Prostate gland (tissue), 2 donors: ENCODE data around the gene ZNF277. TPM values are rescaled to one million over a fixed set of nuclear protein-coding genes. Genes with fewer than 3 reads are reported as not detected.
"Not testable (repeated sequence)": the region's sequence is repeated elsewhere in the genome, so short reads cannot be mapped to it uniquely, and the experiment has no call there.

ENCODE experiments used
- DNase-seq: peaks from one replicate; pipeline ENCODE4 v3.0.0-alpha.2; 2019; ENCODE audit warnings: low spot score
- H3K27ac ChIP-seq, 2 donors: fragments of 200-600 bp; sonication (generic); 2 replicates each; pipeline ENCODE4 v1.5.1; 2017 to 2019
- H3K27me3 ChIP-seq: fragments of 200-600 bp; sonication (generic); replicated peaks from 2 replicates; pipeline ENCODE4 v1.5.1; 2019; ENCODE audit not compliant: insufficient read depth
- H3K36me3 ChIP-seq, 2 donors: fragments of 200-600 bp; sonication (generic); 1 replicate in 1 of 2; 2 replicates in 1 of 2; pipeline versions ENCODE4 v1.5.1 to v1.8.1; 2017 to 2019
- H3K4me1 ChIP-seq: fragments of 200-600 bp; sonication (generic); replicated peaks from 2 replicates; pipeline ENCODE4 v1.5.1; 2019
- H3K4me3 ChIP-seq, 2 donors: fragments of 200-600 bp; sonication (generic); 2 replicates each; pipeline ENCODE4 v1.5.1; 2017 to 2019
- H3K9me3 ChIP-seq: fragments of 200-600 bp; sonication (generic); 2 replicates; pipeline ENCODE4 v1.5.1; 2017
- CTCF ChIP-seq, 4 experiments: fragments of 200-600 bp in 2 of 4; fragments of 450-650 bp in 2 of 4; sonication (generic) in 2 of 4; IDR thresholded peaks; 1 replicate in 3 of 4; 2 replicates in 1 of 4; pipeline ENCODE4 v1.5.1; 2016 to 2019; ENCODE audit warnings: antibody characterized with exemption in 4 of 4, mild to moderate bottlenecking in 2 of 4, moderate library complexity in 2 of 4
- POLR2A ChIP-seq: fragments of 450-650 bp; IDR thresholded peaks from one replicate; pipeline ENCODE4 v1.6.1; 2016; ENCODE audit warnings: antibody characterized with exemption, mild to moderate bottlenecking
- POLR2AphosphoS5 ChIP-seq: sonication (generic); formaldehyde crosslinking; IDR thresholded peaks from one replicate; pipeline ENCODE4 v1.6.1; 2017; ENCODE audit warnings: antibody characterized with exemption
- WGBS: methylation state at CpG from one replicate; pipeline ENCODE4 v1.1.5; 2018; 5-methylcytosine and 5-hydroxymethylcytosine counted together
- intact Hi-C: fragments of 100-400 bp; cut with DNase I; formaldehyde crosslinking; loops from one replicate; pipeline ENCODE4 v1.14.2; 2022
- total RNA-seq, 2 donors: library from RNA; depleted of rRNA; stranded (reverse); fragments of >200 nt; gene quantifications; one replicate each; pipeline ENCODE4 v1.1.0, GENCODE V29; 2016

ZNF277 gene
- total RNA-seq, 2 donors from 2014 or later, result 23.0 to 33.1 TPM

GRCh38 chr7:112385516-112385915, 179.0 kb downstream of the ZNF277 start:
- no peaks in the 10 kb centered on the region for H3K4me1 ChIP-seq
- H3K36me3 ChIP-seq, result no peaks in the 10 kb centered on the region
- intact Hi-C loops, result no loop called here
- no peak for DNase-seq
- WGBS, result 94% methylated on average over 3 of the region's 3 CpGs
- H3K27ac ChIP-seq, result no peak overlapping the region
- H3K27me3 ChIP-seq, result no peaks in the 10 kb centered on the region
- no peak for TF ChIP-seq POLR2A
- TF ChIP-seq POLR2AphosphoS5, result no peak
- no peak for TF ChIP-seq CTCF (IDR thresholded peaks at IDR 0.05)
- no peak overlapping the region for H3K4me3 ChIP-seq
- H3K9me3 ChIP-seq, result no peaks in the 10 kb centered on the region

- Histone ChIP-seq H3K27ac (no peak overlapping the region), H3K27me3 (no peaks in the 10 kb centered on the region), H3K4me3 (no peak overlapping the region), H3K4me1 (no peaks in the 10 kb centered on the region), H3K9me3 (no peaks in the 10 kb centered on the region), H3K36me3 (no peaks in the 10 kb centered on the region)
- intact Hi-C loops, result no loop called here
- WGBS, result 100% methylated on average over 1 of the region's 1 CpG
- TF ChIP-seq POLR2A, result no peak
- TF ChIP-seq POLR2AphosphoS5, result no peak
- no peak for TF ChIP-seq CTCF (IDR thresholded peaks at IDR 0.05)
- no peak for DNase-seq
Measured at GRCh38 chr7:112386619-112387018, 180.1 kb downstream of the ZNF277 start.

GRCh38 chr7:112390167-112390566, 183.7 kb downstream of the ZNF277 start:
- no peak overlapping the region for H3K4me3 ChIP-seq

GRCh38 chr7:112391079-112391821, 184.8 kb downstream of the ZNF277 start:
- 1% methylated on average over 19 of the region's 69 CpGs for WGBS
- intact Hi-C loops, result loop anchor here (5.0 to 10.0 kb wide), 2 partner anchors 184 to 526 kb away; partner anchors contain the start of genes DOCK4 and ZNF277
- peak; percentile 53 for DNase-seq
- not testable (repeated sequence) for H3K9me3 ChIP-seq, H3K36me3 ChIP-seq, H3K4me1 ChIP-seq, H3K27me3 ChIP-seq
- Histone ChIP-seq H3K27ac (peak overlapping the region; percentile 66), H3K4me3 (peak overlapping the region; percentile 34 to 46)

More at GRCh38 chr7:112390167-112390566, 183.7 kb downstream of the ZNF277 start:
- Histone ChIP-seq H3K27me3 (no peaks in the 10 kb centered on the region), H3K36me3 (no peaks in the 10 kb centered on the region), H3K9me3 (no peaks in the 10 kb centered on the region), H3K27ac (no peak overlapping the region), H3K4me1 (no peaks in the 10 kb centered on the region)
- 81% methylated on average over 6 of the region's 6 CpGs for WGBS
- TF ChIP-seq POLR2A (no peak), CTCF (IDR thresholded peaks at IDR 0.05) (no peak), POLR2AphosphoS5 (no peak)
- no peak for DNase-seq
- intact Hi-C loops, result loop anchor here (5.0 to 10.0 kb wide), 2 partner anchors 183 to 525 kb away; partner anchors contain the start of genes DOCK4 and ZNF277

- H3K4me3 ChIP-seq, result peak overlapping the region; percentile 34 to 46
- H3K9me3 ChIP-seq, H3K36me3 ChIP-seq, H3K4me1 ChIP-seq, H3K27me3 ChIP-seq: not testable (repeated sequence)
- intact Hi-C loops, result loop anchor here (5.0 to 10.0 kb wide), 2 partner anchors 185 to 527 kb away; partner anchors contain the start of genes DOCK4 and ZNF277
- peak overlapping the region; percentile 66 for H3K27ac ChIP-seq
- peak; percentile 69 for DNase-seq
- under 1% methylated on average over 23 of the region's 37 CpGs for WGBS
Measured at GRCh38 chr7:112391841-112392286, 185.4 kb downstream of the ZNF277 start.

Other genes starting within 250 kb of the ZNF277 start
- 10 to 100 TPM; 21.8 to 37.4 TPM for gene DOCK4, start 296 bp upstream of the ZNF277 start, total RNA-seq
- 10 to 100 TPM; 57.5 to 58.5 TPM for gene IFRD1, start 243.8 kb downstream of the ZNF277 start, total RNA-seq